MCF 10A (cell line): Measurements from ENCODE around the gene CD209. TPM values are rescaled to one million over a fixed set of nuclear protein-coding genes. Genes with fewer than 3 reads are reported as not detected.

Source experiments
- BruUV-seq: library from RNA; stranded (reverse); fragments of 400-500 nt; replicated peaks from 2 replicates; lab custom pipeline; 2021; lab: Mats Ljungman, UMichigan
- CTCF ChIA-PET: fragments of 300-600 bp; sonication (Branson Sonifier 250); formaldehyde crosslinking; extraction: SDS; loops from one replicate; lab custom pipeline; 2021; ENCODE audit warnings: antibody characterized with exemption, inconsistent platforms; lab: Yijun Ruan, JAX
- POLR2A ChIA-PET: fragments of 300-600, 350-650 bp; sonication (Branson Sonifier 250); formaldehyde crosslinking; extraction: SDS; loops from one replicate; lab custom pipeline; 2020; ENCODE audit warnings: antibody characterized with exemption, inconsistent platforms; lab: Yijun Ruan, JAX
- DNase-seq: peaks from one replicate; pipeline ENCODE4 v3.0.0-alpha.2; 2018; ENCODE audit not compliant: unreplicated experiment
- H3K27ac Mint-ChIP-seq: one replicate; pipeline ENCODE4 v1.8.0; 2022; ENCODE audit warnings: mild to moderate bottlenecking, low read depth, mixed read lengths; ENCODE audit not compliant: unreplicated experiment
- H3K27me3 Mint-ChIP-seq: one replicate; pipeline ENCODE4 v1.8.0; 2022; ENCODE audit warnings: mixed read lengths; ENCODE audit not compliant: insufficient read depth, unreplicated experiment
- H3K36me3 Mint-ChIP-seq: one replicate; pipeline ENCODE4 v1.8.0; 2022; ENCODE audit warnings: mild to moderate bottlenecking, moderate library complexity, mixed read lengths; ENCODE audit not compliant: insufficient read depth, unreplicated experiment
- H3K4me1 Mint-ChIP-seq: one replicate; pipeline ENCODE4 v1.8.0; 2022; ENCODE audit warnings: mixed read lengths; ENCODE audit not compliant: insufficient read depth, unreplicated experiment
- H3K4me3 Mint-ChIP-seq: one replicate; pipeline ENCODE4 v1.8.0; 2022; ENCODE audit warnings: mild to moderate bottlenecking, moderate library complexity, mixed read lengths; ENCODE audit not compliant: unreplicated experiment
- H3K9me3 Mint-ChIP-seq: one replicate; pipeline ENCODE4 v1.8.0; 2022; ENCODE audit warnings: mixed read lengths; ENCODE audit not compliant: unreplicated experiment
- CTCF ChIP-seq: fragments of 200-600 bp; IDR thresholded peaks from one replicate; pipeline ENCODE4 v1.8.0; 2022; ENCODE audit warnings: antibody characterized with exemption, mild to moderate bottlenecking; ENCODE audit not compliant: unreplicated experiment
- intact Hi-C: fragments of 100-400 bp; cut with micrococcal nuclease; formaldehyde crosslinking; loops from 2 replicates; pipeline ENCODE4 v1.14.1; 2022
- total RNA-seq: library from RNA; stranded (reverse); gene quantifications from 2 replicates; pipeline ENCODE4 v1.2.3, GENCODE V29; 2022

CD209 gene
- total RNA-seq, 1 experiment from 2014 or later = not detected

DNA sequence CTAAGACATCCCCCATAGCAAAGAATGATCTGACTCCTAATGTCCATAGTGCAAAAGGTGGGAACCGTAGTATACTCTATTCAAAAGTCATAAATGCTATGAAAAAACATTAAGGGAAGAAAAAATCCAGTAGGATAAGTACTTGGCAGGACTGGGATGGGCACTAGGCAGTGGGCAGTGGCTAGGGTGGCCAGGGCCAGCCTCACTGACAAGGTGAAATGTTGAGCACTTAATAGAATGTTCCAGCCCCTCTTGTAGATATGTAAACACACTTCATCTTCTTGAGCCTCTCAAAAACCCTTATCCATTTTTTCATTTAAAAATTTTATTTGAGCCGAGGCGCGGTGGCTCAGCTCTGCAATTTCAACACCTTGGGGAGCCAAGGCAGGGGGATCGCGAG lies 14.0 kb downstream of the CD209 start:
- DNase-seq = no peak
- TF ChIP-seq CTCF = no peak
- intact Hi-C loops = no loop called here
- CTCF ChIA-PET = interaction anchor here (0.5 to 1.1 kb wide), 3 partner anchors 9 to 118 kb away, joined by 3 read pairs; no protein-coding TSS in a partner anchor
- Mint-ChIP-seq H3K36me3 (no peaks in the 10 kb centered on the region), H3K27me3 (peaks cover 64% of the 10 kb centered on the region), H3K27ac (no peak overlapping the region), H3K9me3 (no peaks in the 10 kb centered on the region), H3K4me1 (peaks cover 6% of the 10 kb centered on the region), H3K4me3 (no peak overlapping the region)
- BruUV-seq = no TSS peak
- POLR2A ChIA-PET = no interaction called here

- no peaks in the 10 kb centered on the region for H3K9me3 Mint-ChIP-seq
- ChIA-PET CTCF (interaction anchor here (1.2 kb wide), 1 partner anchor 164 kb away, joined by 3 read pairs; no protein-coding TSS in a partner anchor), POLR2A (no interaction called here)
- peaks cover 6% of the 10 kb centered on the region for H3K4me1 Mint-ChIP-seq
- H3K36me3 Mint-ChIP-seq = no peaks in the 10 kb centered on the region
- no peak for DNase-seq
- BruUV-seq = no TSS peak
- H3K27ac Mint-ChIP-seq = no peak within 1 kb of the TSS
- TF ChIP-seq CTCF = no peak
- H3K27me3 Mint-ChIP-seq = peaks cover 67% of the 10 kb centered on the region
- H3K4me3 Mint-ChIP-seq = no peak within 1 kb of the TSS
- intact Hi-C loops = no loop called here
Measured at GRCh38 chr19:7732045-7732444, 15.3 kb downstream of the CD209 start, which contains the start of gene CLEC4G. Gene CLEC4G (minus strand): TSS chr19:7732110. CDS start chr19:7732102, 8 bp downstream.

DNA sequence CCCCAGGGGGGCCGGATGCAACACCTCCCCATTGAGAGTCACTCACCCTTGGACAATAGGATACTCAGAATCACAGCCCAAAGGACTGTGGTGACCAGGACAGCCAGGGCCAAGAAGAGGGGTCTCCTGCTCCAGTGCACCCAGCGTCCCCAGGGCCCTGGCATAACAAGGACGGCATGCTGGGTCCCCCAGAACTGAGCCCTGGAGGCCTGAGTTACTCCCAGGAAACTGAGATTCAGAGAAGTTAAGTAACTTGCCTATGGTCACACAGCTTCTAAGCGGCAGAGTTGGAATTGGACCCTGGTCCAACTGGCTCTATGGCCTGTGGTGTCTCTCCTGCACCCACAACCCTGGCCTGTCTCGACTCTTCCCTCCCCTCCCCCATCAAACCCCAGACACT lies 15.7 kb downstream of the CD209 start:
- no peak for TF ChIP-seq CTCF
- no TSS peak for BruUV-seq
- intact Hi-C loops = no loop called here
- ChIA-PET POLR2A (no interaction called here), CTCF (interaction anchor here (0.5 to 1.2 kb wide), 3 partner anchors 25 to 163 kb away, joined by 3 read pairs; no protein-coding TSS in a partner anchor)
- Mint-ChIP-seq H3K9me3 (no peaks in the 10 kb centered on the region), H3K36me3 (no peaks in the 10 kb centered on the region), H3K27me3 (peaks cover 65% of the 10 kb centered on the region), H3K27ac (no peak overlapping the region), H3K4me3 (no peak overlapping the region), H3K4me1 (peaks cover 6% of the 10 kb centered on the region)
- no peak for DNase-seq

- CTCF ChIA-PET = interaction anchor here (0.5 kb wide), 2 partner anchors 25 to 138 kb away, joined by 3 read pairs; no protein-coding TSS in a partner anchor
- BruUV-seq = no TSS peak
Measured at GRCh38 chr19:7731218-7731595, 16.1 kb downstream of the CD209 start.

More at GRCh38 chr19:7731218-7731595, 16.1 kb downstream of the CD209 start:
- intact Hi-C loops = no loop called here
- H3K4me1 Mint-ChIP-seq = peaks cover 6% of the 10 kb centered on the region
- no peak overlapping the region for H3K27ac Mint-ChIP-seq
- H3K27me3 Mint-ChIP-seq = peaks cover 61% of the 10 kb centered on the region
- TF ChIP-seq CTCF = no peak
- DNase-seq = no peak
- no peak overlapping the region for H3K4me3 Mint-ChIP-seq
- POLR2A ChIA-PET = no interaction called here
- no peaks in the 10 kb centered on the region for H3K9me3 Mint-ChIP-seq
- no peaks in the 10 kb centered on the region for H3K36me3 Mint-ChIP-seq
